Endothelial cell of umbilical vein (primary cell): ENCODE data around the gene URGCP. TPM values are rescaled to one million over a fixed set of nuclear protein-coding genes. Genes with fewer than 3 reads are reported as not detected.

ENCODE experiments used
- BruUV-seq: library from RNA; stranded (reverse); fragments of 400-500 nt; replicated peaks from 2 replicates; lab custom pipeline; 2021; lab: Mats Ljungman, UMichigan
- CTCF ChIA-PET: fragments of 300-600, 350-600 bp; sonication (Branson Sonifier 250); formaldehyde crosslinking; loops from one replicate; lab custom pipeline; 2021; ENCODE audit warnings: antibody characterized with exemption, inconsistent platforms; lab: Charles Lee
- POLR2A ChIA-PET: fragments of 300-600, 350-600 bp; sonication (Branson Sonifier 250); formaldehyde crosslinking; loops from one replicate; lab custom pipeline; 2021; ENCODE audit warnings: antibody characterized with exemption, inconsistent platforms; lab: Charles Lee
- DNase-seq: peaks from one replicate; pipeline ENCODE4 v3.0.0-alpha.2; 2011; ENCODE audit warnings: low read depth, low spot score
- FAIRE-seq: peaks from 2 replicates; lab custom pipeline; 2011; peaks lifted over from hg19 to GRCh38; lab: Jason Lieb, UNC
- H2AFZ ChIP-seq: 2 replicates; pipeline ENCODE4 v1.6.0; 2012; ENCODE audit warnings: low read depth, low read length, control low read depth, inconsistent platforms
- H3K27ac ChIP-seq: 2 replicates; pipeline ENCODE4 v1.5.1; 2011; ENCODE audit warnings: low read depth, mild to moderate bottlenecking, control low read depth, low read length, moderate library complexity; ENCODE audit not compliant: insufficient read depth
- H3K27me3 ChIP-seq, 2 experiments: 2 replicates each; pipeline versions ENCODE4 v1.6.0 to v1.6.1; 2011; ENCODE audit warnings: low read length in 2 of 2, mixed read lengths in 1 of 2; ENCODE audit not compliant: control insufficient read depth in 2 of 2, insufficient read depth in 2 of 2
- H3K36me3 ChIP-seq, 2 experiments: 2 replicates in 1 of 2; 3 replicates in 1 of 2; pipeline ENCODE4 v1.5.1; 2011; ENCODE audit warnings: low read length in 2 of 2, mild to moderate bottlenecking in 1 of 2, moderate library complexity in 1 of 2; ENCODE audit not compliant: control insufficient read depth in 2 of 2, insufficient read depth in 2 of 2; ENCODE audit errors: extremely low read depth in 1 of 2
- H3K4me1 ChIP-seq: 3 replicates; pipeline ENCODE4 v1.5.1; 2011; ENCODE audit warnings: mild to moderate bottlenecking, low read length; ENCODE audit not compliant: control insufficient read depth, insufficient read depth; ENCODE audit errors: extremely low read depth
- H3K4me2 ChIP-seq: 2 replicates; pipeline ENCODE4 v1.6.1; 2011; ENCODE audit warnings: low read length, control low read depth, mixed read lengths; ENCODE audit not compliant: insufficient read depth
- H3K4me3 ChIP-seq, 3 experiments: fragments of 200-600 bp in 1 of 3; sonication (generic), shearing (Covaris generic) in 1 of 3; replicated peaks in 1 of 3; 2 replicates each; pipeline ENCODE4 v1.5.1; 2011 to 2016; ENCODE audit warnings: control low read depth in 3 of 3, low read length in 3 of 3, mild to moderate bottlenecking in 2 of 3, inconsistent platforms in 1 of 3, low read depth in 1 of 3, moderate library complexity in 1 of 3; ENCODE audit not compliant: insufficient read depth in 1 of 3
- H3K79me2 ChIP-seq: 2 replicates; pipeline ENCODE4 v1.6.0; 2012; ENCODE audit warnings: low read length, inconsistent platforms; ENCODE audit not compliant: control insufficient read depth, insufficient read depth
- H3K9ac ChIP-seq: replicated peaks from 2 replicates; pipeline ENCODE3; 2011; ENCODE audit warnings: low read length, control low read depth; ENCODE audit not compliant: insufficient read depth; ENCODE audit errors: extremely low read depth
- H3K9me1 ChIP-seq: replicated peaks from 3 replicates; pipeline ENCODE4 v1.6.0; 2011; ENCODE audit warnings: mild to moderate bottlenecking, low read length; ENCODE audit not compliant: control insufficient read depth, insufficient read depth; ENCODE audit errors: extremely low read depth
- H3K9me3 ChIP-seq: replicated peaks from 2 replicates; pipeline ENCODE4 v1.5.1; 2012; ENCODE audit warnings: low read length, inconsistent platforms; ENCODE audit not compliant: control insufficient read depth, insufficient read depth
- H4K20me1 ChIP-seq: replicated peaks from 2 replicates; pipeline ENCODE3; 2011; ENCODE audit warnings: mild to moderate bottlenecking, low read length; ENCODE audit not compliant: control insufficient read depth, insufficient read depth; ENCODE audit errors: extremely low read depth
- EZH2 ChIP-seq: IDR thresholded peaks from 2 replicates; pipeline ENCODE4 v1.6.1; 2012; ENCODE audit warnings: borderline replicate concordance, low read depth, mild to moderate bottlenecking, moderate library complexity, low read length, inconsistent platforms; ENCODE audit not compliant: severe bottlenecking
- FOS ChIP-seq: IDR thresholded peaks from 2 replicates; pipeline ENCODE4 v1.6.1; 2011; ENCODE audit warnings: mild to moderate bottlenecking, low read length, moderate library complexity, borderline replicate concordance; ENCODE audit not compliant: insufficient read depth
- GATA2 ChIP-seq: IDR thresholded peaks from 2 replicates; pipeline ENCODE4 v1.7.0; 2011; ENCODE audit warnings: low read depth, mild to moderate bottlenecking, moderate library complexity, mixed read lengths, low read length; ENCODE audit not compliant: insufficient read length, insufficient read depth
- JUN ChIP-seq: IDR thresholded peaks from 2 replicates; pipeline ENCODE4 v1.6.1; 2011; ENCODE audit warnings: borderline replicate concordance, low read depth; ENCODE audit not compliant: insufficient read length, insufficient read depth
- MYC ChIP-seq: IDR thresholded peaks from one replicate; pipeline ENCODE4 v1.6.1; 2011; ENCODE audit warnings: mild to moderate bottlenecking, low read depth, low read length
- POLR2A ChIP-seq: IDR thresholded peaks from 2 replicates; pipeline ENCODE4 v1.6.1; 2012; ENCODE audit warnings: low read depth, mild to moderate bottlenecking, control low read depth, low read length
- POLR2AphosphoS5 ChIP-seq: IDR thresholded peaks from 2 replicates; pipeline ENCODE4 v1.6.1; 2012; ENCODE audit warnings: low read depth, mild to moderate bottlenecking, control low read depth, low read length, moderate library complexity; ENCODE audit not compliant: insufficient read depth
- dilution Hi-C: fragments of 300-500 bp; cut with MboI; formaldehyde crosslinking; loops from one replicate; pipeline ENCODE4 v1.15.0; 2019; ENCODE audit warnings: low sequenced_read_pairs; ENCODE audit not compliant: extremely low pct_ligation_motif_present
- intact Hi-C: fragments of 100-400 bp; cut with micrococcal nuclease; formaldehyde crosslinking; loops from one replicate; pipeline ENCODE4 v1.10.0; 2022
- polyA plus RNA-seq, 4 experiments: library from polyadenylated mRNA; depleted of rRNA in 3 of 4; stranded (reverse) in 3 of 4; unstranded in 1 of 4; fragments of >200 nt; gene quantifications; 2 replicates each; pipeline versions ENCODE4 v1.2.1 to v1.2.3, GENCODE V29; 2011 to 2012; ENCODE audit warnings: missing spikeins in 1 of 4
- total RNA-seq: library from RNA; stranded (reverse); gene quantifications from 2 replicates; pipeline ENCODE4 v1.2.3, GENCODE V29; 2021
- TF ChIP-seq, protein P1 (sequence below), 2 donors: IDR thresholded peaks; 1 replicate in 1 of 2; 2 replicates in 1 of 2; pipeline ENCODE4 v1.5.1; 2011; ENCODE audit warnings: low read length in 2 of 2, mild to moderate bottlenecking in 2 of 2, moderate library complexity in 2 of 2, control low read depth in 1 of 2, inconsistent platforms in 1 of 2, low read depth in 1 of 2; ENCODE audit not compliant: insufficient read depth in 1 of 2; ENCODE audit errors: extremely low read depth in 1 of 2
- TF ChIP-seq, protein P2 (sequence below): IDR thresholded peaks from 2 replicates; pipeline ENCODE4 v1.6.1; 2011; ENCODE audit not compliant: insufficient read depth, insufficient read length

URGCP gene
- total and polyA plus RNA-seq, 2 donors (not counting 3 experiments of a cell fraction or from before 2014, with no cell fraction given) = 13.1 to 25.3 TPM

DNA sequence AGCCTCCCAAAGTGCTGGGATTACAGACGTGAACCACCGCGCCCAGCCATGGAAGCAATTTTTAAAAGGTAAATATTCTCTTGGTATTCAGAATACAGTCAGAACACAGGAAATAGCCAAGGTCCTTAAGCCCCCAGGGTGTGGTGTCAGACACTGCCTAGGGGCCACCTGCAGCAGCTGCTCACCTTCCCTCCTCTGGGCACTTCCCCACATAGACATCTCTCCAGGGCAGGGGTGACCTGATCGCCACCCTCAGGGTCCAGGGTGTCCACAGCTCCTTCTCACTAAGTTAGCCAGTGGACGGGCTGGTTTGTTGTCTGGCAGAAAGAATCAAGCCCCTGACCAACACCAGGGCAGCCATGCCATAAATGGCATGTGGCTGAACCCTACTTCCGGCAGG is 15.9 kb downstream of the URGCP start:
- ChIA-PET CTCF (interaction anchor here (0.6 kb wide), 1 partner anchor 11 kb away, joined by 3 read pairs; no protein-coding TSS in a partner anchor), POLR2A (no interaction called here)
- H3K4me2 ChIP-seq = no peak overlapping the region
- no peaks in the 10 kb centered on the region for H3K9me1 ChIP-seq
- no peak overlapping the region for H2AFZ ChIP-seq
- H3K9me3 ChIP-seq = no peaks in the 10 kb centered on the region
- no peak overlapping the region for H3K4me3 ChIP-seq
- no peak overlapping the region for H3K27ac ChIP-seq
- peaks cover 42% of the 10 kb centered on the region for H3K79me2 ChIP-seq
- no peaks in the 10 kb centered on the region for H4K20me1 ChIP-seq
- intact Hi-C loops (no loop called here), dilution Hi-C loops (no loop called here)
- no peak for DNase-seq
- no peak overlapping the region for H3K9ac ChIP-seq
- TF ChIP-seq JUN (no peak), POLR2AphosphoS5 (no peak), POLR2A (no peak), EZH2 (no peak), GATA2 (no peak), MYC (no peak), FOS (no peak)
- TF ChIP-seq, protein P1, sequence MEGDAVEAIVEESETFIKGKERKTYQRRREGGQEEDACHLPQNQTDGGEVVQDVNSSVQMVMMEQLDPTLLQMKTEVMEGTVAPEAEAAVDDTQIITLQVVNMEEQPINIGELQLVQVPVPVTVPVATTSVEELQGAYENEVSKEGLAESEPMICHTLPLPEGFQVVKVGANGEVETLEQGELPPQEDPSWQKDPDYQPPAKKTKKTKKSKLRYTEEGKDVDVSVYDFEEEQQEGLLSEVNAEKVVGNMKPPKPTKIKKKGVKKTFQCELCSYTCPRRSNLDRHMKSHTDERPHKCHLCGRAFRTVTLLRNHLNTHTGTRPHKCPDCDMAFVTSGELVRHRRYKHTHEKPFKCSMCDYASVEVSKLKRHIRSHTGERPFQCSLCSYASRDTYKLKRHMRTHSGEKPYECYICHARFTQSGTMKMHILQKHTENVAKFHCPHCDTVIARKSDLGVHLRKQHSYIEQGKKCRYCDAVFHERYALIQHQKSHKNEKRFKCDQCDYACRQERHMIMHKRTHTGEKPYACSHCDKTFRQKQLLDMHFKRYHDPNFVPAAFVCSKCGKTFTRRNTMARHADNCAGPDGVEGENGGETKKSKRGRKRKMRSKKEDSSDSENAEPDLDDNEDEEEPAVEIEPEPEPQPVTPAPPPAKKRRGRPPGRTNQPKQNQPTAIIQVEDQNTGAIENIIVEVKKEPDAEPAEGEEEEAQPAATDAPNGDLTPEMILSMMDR (IDR thresholded peaks at IDR 0.05; ENCODE audit: extremely low read depth in 1 of 2, insufficient read depth in 1 of 2, low read depth in 1 of 2, low read length in 2 of 2) = no peak
- TF ChIP-seq, protein P2, sequence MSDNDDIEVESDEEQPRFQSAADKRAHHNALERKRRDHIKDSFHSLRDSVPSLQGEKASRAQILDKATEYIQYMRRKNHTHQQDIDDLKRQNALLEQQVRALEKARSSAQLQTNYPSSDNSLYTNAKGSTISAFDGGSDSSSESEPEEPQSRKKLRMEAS = no peak
- H3K27me3 ChIP-seq = no peaks in the 10 kb centered on the region
- peaks cover 6% of the 10 kb centered on the region for H3K4me1 ChIP-seq
- H3K36me3 ChIP-seq = peaks cover 0 to 2% of the 10 kb centered on the region in 2 experiments
- BruUV-seq = no TSS peak
- FAIRE-seq = no peak
